Choroid plexus epithelial cell (primary cell): ENCODE results near the gene ZBTB6.
"Not testable (repeated sequence)": the region's sequence is repeated elsewhere in the genome, so short reads cannot be mapped to it uniquely, and the experiment has no call there.

Source experiments
- DNase-seq: peaks from one replicate; pipeline ENCODE4 v3.0.0-alpha.2; 2010; ENCODE audit warnings: low read depth
- H3K4me3 ChIP-seq: 2 replicates; pipeline ENCODE4 v1.5.1; 2011; ENCODE audit warnings: low read depth, mild to moderate bottlenecking, control low read depth, low read length, moderate library complexity
- TF ChIP-seq, protein P1 (sequence below): conservative IDR thresholded peaks from 2 replicates; pipeline ENCODE4 v1.5.1; 2011; ENCODE audit warnings: low read depth, mild to moderate bottlenecking, control low read depth, inconsistent platforms, low read length, moderate library complexity

Gene ZBTB6

DNA sequence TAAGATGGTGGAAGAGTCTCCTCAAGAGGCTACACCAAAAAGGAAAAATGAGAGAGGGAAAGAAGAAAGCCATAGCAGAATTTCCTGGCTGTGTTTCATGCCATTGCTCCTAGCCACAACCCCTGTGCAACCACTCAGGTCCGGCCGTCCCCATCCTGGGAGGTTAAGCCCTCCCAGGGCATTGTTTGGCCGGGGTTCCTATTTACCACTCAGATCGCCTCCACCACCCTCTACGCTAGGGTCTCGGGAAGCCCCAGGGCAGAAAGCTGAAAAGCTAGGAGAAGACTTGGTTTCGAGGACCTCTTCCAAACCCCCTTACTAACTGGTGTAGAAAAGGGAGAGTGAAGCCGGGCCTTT, 8.7 kb downstream of the ZBTB6 start:
- DNase-seq: peak; percentile 28
- TF ChIP-seq, protein P1, sequence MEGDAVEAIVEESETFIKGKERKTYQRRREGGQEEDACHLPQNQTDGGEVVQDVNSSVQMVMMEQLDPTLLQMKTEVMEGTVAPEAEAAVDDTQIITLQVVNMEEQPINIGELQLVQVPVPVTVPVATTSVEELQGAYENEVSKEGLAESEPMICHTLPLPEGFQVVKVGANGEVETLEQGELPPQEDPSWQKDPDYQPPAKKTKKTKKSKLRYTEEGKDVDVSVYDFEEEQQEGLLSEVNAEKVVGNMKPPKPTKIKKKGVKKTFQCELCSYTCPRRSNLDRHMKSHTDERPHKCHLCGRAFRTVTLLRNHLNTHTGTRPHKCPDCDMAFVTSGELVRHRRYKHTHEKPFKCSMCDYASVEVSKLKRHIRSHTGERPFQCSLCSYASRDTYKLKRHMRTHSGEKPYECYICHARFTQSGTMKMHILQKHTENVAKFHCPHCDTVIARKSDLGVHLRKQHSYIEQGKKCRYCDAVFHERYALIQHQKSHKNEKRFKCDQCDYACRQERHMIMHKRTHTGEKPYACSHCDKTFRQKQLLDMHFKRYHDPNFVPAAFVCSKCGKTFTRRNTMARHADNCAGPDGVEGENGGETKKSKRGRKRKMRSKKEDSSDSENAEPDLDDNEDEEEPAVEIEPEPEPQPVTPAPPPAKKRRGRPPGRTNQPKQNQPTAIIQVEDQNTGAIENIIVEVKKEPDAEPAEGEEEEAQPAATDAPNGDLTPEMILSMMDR: no peak
- peak overlapping the region; percentile 77 for H3K4me3 ChIP-seq

DNA sequence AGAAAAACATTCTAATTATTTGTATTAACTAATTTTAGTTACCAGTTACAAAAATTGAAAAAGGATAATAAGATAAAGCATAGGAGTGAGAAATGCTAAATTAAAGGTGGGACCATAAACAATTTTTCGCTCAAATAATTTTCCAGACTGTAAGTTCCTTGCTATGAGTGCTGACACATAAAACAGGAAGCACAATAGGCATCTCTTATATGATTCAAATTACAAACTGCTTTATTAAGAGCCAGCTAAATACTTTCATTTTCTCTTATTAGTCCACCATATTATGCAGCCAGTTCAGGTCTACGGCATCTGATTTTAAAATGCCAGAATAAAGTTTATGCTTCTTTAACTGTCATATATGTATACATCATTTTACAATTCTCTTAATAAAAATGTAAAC, 12.3 kb downstream of the ZBTB6 start:
- H3K4me3 ChIP-seq: no peak overlapping the region
- peak; percentile 53 for DNase-seq
- TF ChIP-seq, protein P1: no peak

DNA sequence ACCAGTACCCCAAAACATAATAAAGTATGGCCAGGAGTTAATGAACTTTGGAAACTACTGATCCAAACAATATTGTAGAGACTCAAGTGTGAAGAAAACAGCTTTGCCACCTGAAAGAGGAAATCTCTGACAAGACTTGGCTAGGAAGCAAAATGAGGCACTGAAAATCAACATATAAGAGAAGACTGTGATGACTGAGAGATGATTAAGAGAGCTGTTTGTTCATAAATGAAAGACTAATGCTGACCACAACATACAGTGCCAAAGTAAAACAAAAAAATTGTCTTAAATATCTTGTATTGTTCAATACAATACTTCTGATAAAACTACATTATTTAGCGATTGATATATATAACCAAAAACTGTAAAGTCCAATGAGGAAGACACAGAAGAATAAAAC, 15.2 kb downstream of the ZBTB6 start:
- no peak for DNase-seq
- TF ChIP-seq, protein P1: no peak
- H3K4me3 ChIP-seq: no peak overlapping the region

DNA sequence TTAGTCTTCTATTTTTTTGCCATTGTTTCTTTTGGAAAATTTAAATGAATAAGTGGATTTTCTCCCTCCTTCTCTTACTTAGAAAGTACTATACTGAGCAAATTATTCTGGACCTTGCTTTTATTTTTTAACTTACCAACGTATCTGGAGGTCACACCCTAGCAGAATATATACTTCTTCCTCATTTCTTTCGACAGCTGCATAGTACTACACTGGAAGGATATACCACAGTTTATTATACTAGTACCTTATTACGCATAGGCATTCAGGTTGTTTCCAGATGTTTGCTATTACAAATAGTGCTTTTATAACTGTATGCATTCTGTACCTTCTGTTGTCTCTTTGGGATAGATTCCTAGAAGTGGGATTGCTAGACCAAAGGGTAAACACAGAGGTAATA, 24.6 kb downstream of the ZBTB6 start:
- H3K4me3 ChIP-seq: no peak overlapping the region
- DNase-seq: no peak
- TF ChIP-seq, protein P1: no peak

DNA sequence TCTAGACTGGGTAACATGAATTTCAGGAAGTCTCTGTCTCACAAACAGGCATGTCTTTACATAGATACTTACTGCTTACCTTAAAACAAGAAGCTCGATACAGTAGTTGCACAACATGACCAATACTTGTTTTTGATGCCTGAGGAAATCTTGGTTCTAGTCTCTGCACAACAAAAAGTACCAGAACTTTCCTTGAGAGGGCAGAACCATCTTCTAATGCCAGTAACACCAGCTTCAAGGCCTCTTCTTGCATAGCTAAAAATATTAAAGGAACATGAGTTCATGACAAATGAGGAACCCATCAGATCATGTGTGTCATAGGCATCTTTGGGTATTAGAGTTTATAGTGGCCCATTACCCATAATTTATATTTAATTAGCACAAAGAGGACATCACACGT, 30.0 kb downstream of the ZBTB6 start:
- TF ChIP-seq, protein P1: no peak
- H3K4me3 ChIP-seq: no peak overlapping the region
- DNase-seq: no peak

DNA sequence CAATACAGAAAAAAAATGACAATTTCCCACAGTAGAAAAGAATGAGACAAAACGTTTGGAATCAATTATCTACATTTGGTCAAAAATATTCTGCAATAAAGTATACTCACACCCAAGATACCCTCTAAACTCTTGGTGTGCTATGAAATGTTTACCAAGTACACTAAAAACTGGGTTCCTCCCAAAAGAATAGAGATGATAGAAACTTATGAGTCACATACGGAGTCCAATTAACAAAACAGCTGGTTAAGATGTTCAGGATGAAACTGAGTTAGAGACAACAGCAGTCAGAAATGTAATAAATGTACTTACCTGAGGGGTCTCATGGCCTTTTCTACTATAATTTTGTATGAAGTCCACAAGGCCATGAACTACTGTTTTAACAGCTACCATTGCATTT, 33.7 kb downstream of the ZBTB6 start:
- no peak for DNase-seq
- H3K4me3 ChIP-seq: no peak overlapping the region
- TF ChIP-seq, protein P1: no peak

DNA sequence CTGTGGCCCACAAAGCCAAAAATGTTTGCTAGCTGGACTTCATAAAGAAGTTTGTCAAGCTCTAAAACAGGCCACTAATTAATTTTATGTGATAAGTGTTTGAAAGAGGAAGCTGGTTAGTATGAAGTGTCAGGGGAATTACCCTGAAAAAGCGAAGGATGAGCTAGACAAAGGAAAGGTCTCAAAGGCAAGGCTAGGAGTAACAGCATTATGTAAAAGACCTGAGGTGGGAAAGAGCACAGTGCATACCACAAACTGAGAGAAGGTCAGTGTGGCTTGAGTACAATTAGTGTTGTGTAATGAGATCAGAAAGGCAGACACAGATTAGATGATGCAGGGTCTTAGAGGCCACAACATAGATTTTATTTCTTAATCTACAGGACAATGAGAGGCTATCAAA, 37.6 kb downstream of the ZBTB6 start:
- no peak overlapping the region for H3K4me3 ChIP-seq
- TF ChIP-seq, protein P1: no peak
- no peak for DNase-seq

DNA sequence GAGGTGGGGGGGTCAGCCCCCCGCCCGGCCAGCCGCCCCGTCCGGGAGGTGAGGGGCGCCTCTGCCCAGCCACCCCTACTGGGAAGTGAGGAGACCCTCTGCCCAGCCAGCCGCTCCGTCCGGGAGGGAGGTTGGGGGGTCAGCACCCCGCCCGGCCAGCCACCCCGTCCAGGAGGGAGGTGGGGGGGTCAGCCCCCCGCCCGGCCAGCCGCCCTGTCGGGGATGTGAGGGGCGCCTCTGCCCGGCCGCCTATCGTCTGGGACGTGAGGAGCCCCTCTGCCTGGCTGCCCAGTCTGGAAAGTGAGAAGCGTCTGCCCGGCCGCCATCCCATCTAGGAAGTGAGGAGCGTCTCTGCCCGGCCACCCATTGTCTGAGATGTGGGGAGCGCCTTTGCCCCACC, 45.8 kb downstream of the ZBTB6 start:
- not testable (repeated sequence) for H3K4me3 ChIP-seq, DNase-seq
